ENCODE measurements around the gene CRAMP1.
"Not testable (repeated sequence)": the region's sequence is repeated elsewhere in the genome, so short reads cannot be mapped to it uniquely, and the experiment has no call there.

CRAMP1 gene

GRCh38 chr16:1707193-1707790, 95.1 kb downstream of the CRAMP1 start:
- Mint-ChIP-seq H3K9me3 (no peaks in the 10 kb centered on the region), H3K4me3 (peak overlapping the region; percentile 85), H3K27me3 (ENCODE audit: low read depth) (no peaks in the 10 kb centered on the region), H3K4me1 (ENCODE audit: low read depth) (peaks cover 29% of the 10 kb centered on the region), H3K27ac (peak overlapping the region; percentile 87), H3K36me3 (ENCODE audit: low read depth) (peaks cover 5% of the 10 kb centered on the region)

- Mint-ChIP-seq H3K36me3 (ENCODE audit: low read depth) (peaks cover 2% of the 10 kb centered on the region), H3K27me3 (ENCODE audit: low read depth) (no peaks in the 10 kb centered on the region), H3K9me3 (no peaks in the 10 kb centered on the region), H3K4me3 (peak overlapping the region; percentile 85), H3K4me1 (ENCODE audit: low read depth) (peaks cover 29% of the 10 kb centered on the region), H3K27ac (peak overlapping the region; percentile 49)
Observed at GRCh38 chr16:1708083-1708767, 96.1 kb downstream of the CRAMP1 start.

DNA sequence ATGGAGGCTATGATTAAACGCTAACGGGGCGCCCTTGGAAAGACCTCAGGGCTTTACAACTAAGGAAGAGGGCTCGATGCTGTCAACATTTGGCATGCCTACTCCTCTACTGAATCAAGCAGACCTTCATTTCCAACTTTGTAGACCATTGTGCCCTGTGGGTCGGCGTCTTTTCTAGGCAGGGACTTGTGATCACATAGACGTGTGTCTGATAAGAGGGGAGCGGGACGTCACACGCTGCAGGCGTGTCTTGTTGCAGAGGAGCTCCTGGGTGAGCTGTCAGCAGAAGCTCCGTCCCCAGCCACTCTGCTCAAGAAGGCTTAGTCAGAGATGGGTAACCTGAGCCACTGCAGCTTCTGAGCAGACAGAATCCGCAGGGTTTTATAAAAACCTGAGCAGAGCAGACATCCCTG, 96.6 kb downstream of the CRAMP1 start:
- Mint-ChIP-seq H3K4me3 (no peak overlapping the region), H3K27me3 (ENCODE audit: low read depth) (no peaks in the 10 kb centered on the region), H3K4me1 (ENCODE audit: low read depth) (peaks cover 29% of the 10 kb centered on the region), H3K36me3 (ENCODE audit: low read depth) (peaks cover 2% of the 10 kb centered on the region), H3K9me3 (no peaks in the 10 kb centered on the region), H3K27ac (no peak overlapping the region)

DNA sequence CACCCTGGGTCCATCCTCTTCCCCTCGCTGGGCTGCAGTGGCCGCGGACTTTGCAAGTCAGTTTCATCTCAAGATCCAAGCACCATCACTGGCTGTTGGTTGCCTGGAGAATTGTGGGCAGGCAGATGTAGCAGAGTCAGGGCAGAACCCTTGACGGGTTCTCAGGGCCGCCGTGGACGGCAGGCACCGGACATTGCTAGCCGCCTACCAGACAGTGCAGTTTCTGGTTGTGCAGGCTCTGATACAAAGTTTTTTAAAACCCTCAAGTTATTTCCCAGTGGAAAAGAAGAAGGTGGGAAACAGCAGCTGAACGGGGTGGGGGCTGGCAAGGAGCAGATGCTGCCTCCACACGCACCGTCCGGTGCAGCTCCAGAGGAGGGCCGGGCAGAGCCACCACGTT, 97.2 kb downstream of the CRAMP1 start:
- Mint-ChIP-seq H3K9me3 (no peaks in the 10 kb centered on the region), H3K27me3 (ENCODE audit: low read depth) (no peaks in the 10 kb centered on the region), H3K4me3 (no peak overlapping the region), H3K27ac (no peak overlapping the region), H3K36me3 (ENCODE audit: low read depth) (peaks cover 2% of the 10 kb centered on the region), H3K4me1 (ENCODE audit: low read depth) (peaks cover 27% of the 10 kb centered on the region)

DNA sequence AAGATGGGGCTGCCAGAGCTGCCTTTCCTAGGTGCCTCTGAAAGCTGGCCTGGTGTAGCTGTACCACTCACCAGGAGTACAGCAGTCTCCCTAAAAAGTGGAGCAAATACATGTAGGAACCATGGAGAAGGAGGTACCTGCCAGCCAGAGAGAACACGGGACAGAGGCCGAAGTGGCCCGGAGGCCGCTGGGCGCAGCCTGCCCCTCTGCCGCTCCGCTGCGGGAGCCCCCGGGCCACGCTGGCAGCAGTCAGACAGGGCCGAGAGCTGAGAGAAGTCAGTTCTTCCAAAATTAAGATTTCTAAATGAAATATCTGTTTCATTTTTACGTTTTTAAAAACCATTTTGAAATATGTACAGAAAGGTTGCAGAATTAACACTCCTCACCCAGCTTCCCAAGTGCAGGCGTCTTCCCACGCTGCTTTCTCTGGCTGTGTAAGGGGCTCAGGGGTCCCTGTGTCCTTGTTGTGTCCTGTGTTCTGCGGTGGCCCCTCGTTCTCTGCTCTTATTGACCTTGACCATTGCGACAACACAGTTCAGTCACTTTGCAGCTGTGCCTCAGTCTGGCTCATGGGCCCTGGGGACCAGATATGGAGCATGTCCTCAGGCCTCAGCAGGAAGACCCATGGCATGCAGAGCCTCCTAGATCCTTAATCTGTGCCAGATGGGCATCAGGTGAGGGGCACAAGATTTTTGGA, 98.8 kb downstream of the CRAMP1 start:
- no peak overlapping the region for H3K4me3 Mint-ChIP-seq
- peaks cover 2% of the 10 kb centered on the region for H3K36me3 Mint-ChIP-seq (ENCODE audit: low read depth)
- peaks cover 17% of the 10 kb centered on the region for H3K4me1 Mint-ChIP-seq (ENCODE audit: low read depth)
- H3K27ac Mint-ChIP-seq = no peak overlapping the region
- H3K9me3 Mint-ChIP-seq = no peaks in the 10 kb centered on the region
- no peaks in the 10 kb centered on the region for H3K27me3 Mint-ChIP-seq (ENCODE audit: low read depth)

GRCh38 chr16:1712791-1713261, 100.7 kb downstream of the CRAMP1 start:
- Mint-ChIP-seq H3K27ac (no peak overlapping the region), H3K9me3 (no peaks in the 10 kb centered on the region), H3K4me1 (ENCODE audit: low read depth) (peaks cover 7% of the 10 kb centered on the region), H3K27me3 (ENCODE audit: low read depth) (no peaks in the 10 kb centered on the region), H3K36me3 (ENCODE audit: low read depth) (no peaks in the 10 kb centered on the region), H3K4me3 (no peak overlapping the region)

DNA sequence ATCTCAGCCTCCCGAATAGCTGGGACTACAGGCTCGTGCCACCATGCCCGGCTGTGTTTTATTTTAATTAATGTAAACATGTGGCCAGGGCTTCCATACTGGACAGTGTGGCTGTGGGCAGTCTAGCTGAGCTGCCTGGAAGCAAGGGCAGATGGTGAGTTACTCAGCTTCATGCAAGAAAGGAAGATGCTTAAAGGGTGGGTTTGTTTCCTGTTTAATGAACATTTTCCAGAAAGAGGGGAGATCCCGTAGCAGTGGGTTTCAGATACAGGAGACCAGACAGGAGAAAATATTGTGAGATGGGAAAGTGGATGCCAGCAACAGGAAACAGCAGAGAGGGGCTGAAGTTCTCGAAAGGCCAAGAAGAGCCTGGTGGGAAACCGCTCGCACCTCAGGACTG, 101.2 kb downstream of the CRAMP1 start:
- no peaks in the 10 kb centered on the region for H3K27me3 Mint-ChIP-seq (ENCODE audit: low read depth)
- H3K36me3 Mint-ChIP-seq (ENCODE audit: low read depth) = no peaks in the 10 kb centered on the region
- H3K27ac Mint-ChIP-seq = no peak overlapping the region
- H3K9me3 Mint-ChIP-seq = no peaks in the 10 kb centered on the region
- no peak overlapping the region for H3K4me3 Mint-ChIP-seq
- peaks cover 5% of the 10 kb centered on the region for H3K4me1 Mint-ChIP-seq (ENCODE audit: low read depth)

DNA sequence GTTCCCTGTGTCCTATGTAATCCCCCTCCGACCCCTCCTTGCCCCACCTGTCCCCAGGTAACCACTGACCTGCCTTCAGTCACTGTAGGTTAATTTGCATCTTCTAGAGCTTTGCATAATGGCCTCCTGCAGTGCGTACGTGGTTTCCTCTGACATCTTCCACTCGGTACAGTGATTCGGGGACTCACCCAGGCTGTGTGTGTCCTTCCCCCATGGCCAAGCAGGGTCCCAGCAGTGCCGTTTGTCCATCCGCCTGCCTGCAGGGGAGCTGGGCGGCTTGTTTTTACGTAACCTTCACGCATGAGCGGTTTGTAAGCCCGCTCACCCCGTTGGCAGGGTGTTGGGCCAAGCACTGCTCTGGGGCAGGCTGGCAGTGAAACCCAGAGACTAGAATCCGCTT, 101.8 kb downstream of the CRAMP1 start:
- no peak overlapping the region for H3K4me3 Mint-ChIP-seq

DNA sequence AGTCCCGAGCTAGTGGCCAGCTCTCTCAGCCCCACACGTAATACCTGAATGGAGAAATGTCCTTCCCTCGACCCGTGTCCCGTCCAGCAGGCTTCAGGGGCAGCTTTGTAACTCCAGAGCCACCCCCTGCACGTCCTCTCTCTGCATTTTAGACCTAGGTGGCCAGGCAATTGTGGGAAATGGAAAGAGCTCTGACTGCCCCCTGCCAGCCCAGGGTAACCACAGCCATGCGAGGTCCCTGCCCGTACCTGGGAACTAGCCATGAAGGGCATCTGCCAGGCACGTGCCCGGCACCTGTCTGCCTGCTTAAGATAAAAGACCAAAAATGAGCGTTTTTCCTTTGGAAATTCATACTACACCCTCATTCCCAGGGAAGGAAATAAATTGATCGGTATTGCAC, 103.1 kb downstream of the CRAMP1 start:
- Mint-ChIP-seq H3K36me3 (ENCODE audit: low read depth) (no peaks in the 10 kb centered on the region), H3K27ac (no peak overlapping the region), H3K9me3 (no peaks in the 10 kb centered on the region), H3K4me3 (no peak overlapping the region), H3K4me1 (ENCODE audit: low read depth) (peaks cover 6% of the 10 kb centered on the region), H3K27me3 (ENCODE audit: low read depth) (no peaks in the 10 kb centered on the region)

More for the DNA sequence above, 101.8 kb downstream of the CRAMP1 start:
- Mint-ChIP-seq H3K4me1 (ENCODE audit: low read depth) (peaks cover 1% of the 10 kb centered on the region), H3K36me3 (ENCODE audit: low read depth) (no peaks in the 10 kb centered on the region), H3K9me3 (no peaks in the 10 kb centered on the region), H3K27me3 (ENCODE audit: low read depth) (no peaks in the 10 kb centered on the region), H3K27ac (no peak overlapping the region)

- not testable (repeated sequence) for H3K4me3 Mint-ChIP-seq; H3K27ac Mint-ChIP-seq; H3K36me3 Mint-ChIP-seq (ENCODE audit: low read depth); H3K27me3 Mint-ChIP-seq (ENCODE audit: low read depth); H3K9me3 Mint-ChIP-seq
- H3K4me1 Mint-ChIP-seq (ENCODE audit: low read depth) = peaks cover 15% of the 10 kb centered on the region
Observed at GRCh38 chr16:1718236-1718635, 106.1 kb downstream of the CRAMP1 start.

DNA sequence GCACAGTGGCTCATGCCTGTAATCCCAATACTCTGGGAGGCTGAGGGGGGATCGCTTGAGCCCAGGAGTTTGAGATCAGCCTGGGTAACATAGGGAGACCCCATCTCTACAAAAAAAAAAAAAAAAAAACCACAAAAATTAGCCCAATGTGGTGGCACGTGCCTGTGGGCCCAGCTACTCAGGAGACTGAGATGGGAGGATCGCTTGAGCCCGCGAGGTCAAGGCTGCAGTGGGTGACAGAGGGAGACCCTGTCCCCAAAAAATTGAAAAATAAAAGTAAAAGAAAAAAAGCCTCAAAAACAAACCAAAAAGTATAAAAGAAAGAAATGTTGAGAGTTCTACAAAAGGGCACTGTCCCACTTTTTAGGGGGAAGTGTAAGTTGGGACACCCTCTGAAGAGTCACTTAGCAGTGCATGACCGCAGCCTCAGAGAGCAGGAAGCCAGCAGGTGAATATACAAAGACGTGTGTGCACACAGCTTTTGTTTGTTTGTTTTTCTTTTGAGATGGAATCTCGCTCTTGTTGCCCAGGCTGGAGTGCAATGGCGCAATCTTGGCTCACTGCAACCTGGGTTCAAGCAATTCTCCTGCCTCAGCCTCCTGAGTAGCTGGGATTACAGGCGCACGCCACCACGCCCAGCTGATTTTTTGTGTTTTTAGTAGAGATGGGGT, 107.5 kb downstream of the CRAMP1 start:
- H3K4me3 Mint-ChIP-seq; H3K36me3 Mint-ChIP-seq (ENCODE audit: low read depth); H3K27me3 Mint-ChIP-seq (ENCODE audit: low read depth); H3K9me3 Mint-ChIP-seq; H3K27ac Mint-ChIP-seq: not testable (repeated sequence)
- H3K4me1 Mint-ChIP-seq (ENCODE audit: low read depth) = peaks cover 20% of the 10 kb centered on the region

DNA sequence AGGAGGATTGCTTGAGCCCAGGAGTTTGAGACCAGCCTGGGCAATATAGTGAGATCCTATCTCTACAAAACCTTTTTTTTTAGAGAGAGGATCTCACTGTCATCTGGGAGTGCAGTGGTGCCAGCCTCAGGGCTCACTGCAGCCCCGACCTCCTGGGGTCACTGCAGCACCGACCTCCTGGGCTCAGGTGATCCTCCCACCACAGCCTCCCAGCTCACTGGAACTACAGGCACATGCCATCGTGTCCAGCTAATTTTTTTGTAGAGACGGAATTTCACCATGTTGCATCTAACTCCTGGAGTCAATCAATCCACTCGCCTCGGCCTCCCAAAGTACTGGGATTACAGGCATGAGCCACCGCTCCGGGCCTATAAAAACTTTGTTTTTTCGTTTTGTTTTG, 109.2 kb downstream of the CRAMP1 start:
- no peak overlapping the region for H3K27ac Mint-ChIP-seq
- no peaks in the 10 kb centered on the region for H3K27me3 Mint-ChIP-seq (ENCODE audit: low read depth)
- peaks cover 20% of the 10 kb centered on the region for H3K4me1 Mint-ChIP-seq (ENCODE audit: low read depth)
- H3K4me3 Mint-ChIP-seq = no peak overlapping the region
- no peaks in the 10 kb centered on the region for H3K9me3 Mint-ChIP-seq
- H3K36me3 Mint-ChIP-seq (ENCODE audit: low read depth) = no peaks in the 10 kb centered on the region

DNA sequence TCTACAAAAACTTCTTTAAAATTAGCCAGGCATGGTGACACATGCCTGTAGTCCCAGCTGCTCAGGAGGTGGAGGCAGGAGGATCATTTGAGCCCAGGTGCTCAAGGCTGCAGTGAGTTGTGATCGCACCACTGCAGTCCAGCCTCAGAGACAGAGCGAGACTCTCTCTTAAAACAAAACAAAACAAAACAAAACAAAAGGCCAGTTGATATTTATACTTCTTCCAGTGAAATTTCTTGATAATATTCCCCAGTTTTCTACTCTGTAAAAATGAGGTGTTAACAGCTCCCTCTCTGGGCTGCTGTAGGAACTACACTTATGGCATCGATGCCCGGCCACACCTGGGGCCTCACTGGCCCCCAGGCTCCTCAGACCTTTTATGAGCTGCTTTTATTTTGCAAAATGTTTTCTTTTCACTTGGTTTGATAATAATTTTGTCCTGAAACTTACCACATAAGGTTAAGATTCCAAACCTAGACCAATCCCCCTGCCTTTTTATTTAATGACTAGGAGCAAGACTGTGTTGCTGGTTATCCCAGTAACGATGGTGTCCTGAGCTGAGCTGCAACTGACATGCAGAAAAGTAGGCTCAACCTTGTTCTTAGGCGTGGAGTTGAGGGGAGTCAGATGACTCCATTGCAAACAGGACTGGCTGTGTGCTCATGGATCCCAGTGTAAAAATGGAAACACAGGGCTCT, 111.4 kb downstream of the CRAMP1 start:
- no peaks in the 10 kb centered on the region for H3K9me3 Mint-ChIP-seq
- H3K27ac Mint-ChIP-seq = peak overlapping the region; percentile 27
- H3K27me3 Mint-ChIP-seq (ENCODE audit: low read depth) = no peaks in the 10 kb centered on the region
- H3K4me1 Mint-ChIP-seq (ENCODE audit: low read depth) = peaks cover 20% of the 10 kb centered on the region
- H3K36me3 Mint-ChIP-seq (ENCODE audit: low read depth) = peaks cover 9% of the 10 kb centered on the region
- H3K4me3 Mint-ChIP-seq = peak overlapping the region; percentile 54

DNA sequence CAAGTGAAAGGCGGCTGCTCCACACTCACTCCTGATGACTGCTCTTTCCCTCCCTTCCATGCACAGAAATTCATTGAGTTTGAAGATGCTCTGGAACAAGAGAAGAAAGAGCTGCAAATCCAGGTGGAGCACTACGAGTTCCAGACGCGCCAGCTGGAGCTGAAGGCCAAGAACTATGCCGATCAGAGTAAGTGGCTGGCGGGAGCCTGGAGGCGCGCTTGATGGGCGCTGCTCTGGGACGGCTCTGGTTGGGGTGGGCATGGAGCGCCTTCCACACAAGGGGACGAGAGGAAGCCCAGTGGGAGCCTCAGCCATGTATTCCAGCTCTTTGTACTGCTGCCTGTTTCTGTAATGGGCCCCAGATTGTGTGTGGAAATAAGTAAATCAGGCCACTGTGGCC, 112.3 kb downstream of the CRAMP1 start:
- no peak overlapping the region for H3K27ac Mint-ChIP-seq
- H3K9me3 Mint-ChIP-seq = no peaks in the 10 kb centered on the region
- peaks cover 12% of the 10 kb centered on the region for H3K36me3 Mint-ChIP-seq (ENCODE audit: low read depth)
- H3K4me1 Mint-ChIP-seq (ENCODE audit: low read depth) = peaks cover 19% of the 10 kb centered on the region
- no peaks in the 10 kb centered on the region for H3K27me3 Mint-ChIP-seq (ENCODE audit: low read depth)
- no peak overlapping the region for H3K4me3 Mint-ChIP-seq

Measured in T-helper 1 cell treated with Interleukin-12 subunit alpha and Interleukin-12 subunit beta and Interleukin-4 antibody, amounts not matched to agents 30 μg/mL and 1 μg/mL, for 36 hours (primary cell).